Measurements from ENCODE around the gene SPATA25.

The SPATA25 gene

GRCh38 chr20:45841407-45842129, 45.9 kb downstream of the SPATA25 start:
- Histone ChIP-seq H4K8ac (ENCODE audit: low read depth, low read length) (no peak overlapping the region), H3K4me3 (ENCODE audit: low read length) (no peak overlapping the region), H3K56ac (ENCODE audit: low read length) (no peak overlapping the region), H3K4me1 (ENCODE audit: control insufficient read depth, low read depth, low read length) (no peaks in the 10 kb centered on the region), H2BK5ac (ENCODE audit: low read length) (no peak overlapping the region), H3K9ac (ENCODE audit: low read length) (no peak overlapping the region), H3K36me3 (ENCODE audit: control insufficient read depth, insufficient read depth, low read length) (peaks cover 2% of the 10 kb centered on the region), H3K27me3 (ENCODE audit: insufficient read depth, low read length, poor library complexity) (no peaks in the 10 kb centered on the region), H3K79me1 (ENCODE audit: low read length) (no peaks in the 10 kb centered on the region), H3K23ac (ENCODE audit: low read length) (no peak overlapping the region), H3K4me2 (ENCODE audit: low read length) (no peak overlapping the region), H3K27ac (ENCODE audit: low read depth, low read length) (no peak overlapping the region), H2AK5ac (ENCODE audit: low read length) (no peak overlapping the region), H2BK15ac (replicated peaks; ENCODE audit: low read depth) (no peak overlapping the region), H3K79me2 (ENCODE audit: control insufficient read depth, insufficient read depth, low read length) (no peaks in the 10 kb centered on the region), H2BK120ac (ENCODE audit: low read depth, low read length) (no peak overlapping the region), H3K4ac (ENCODE audit: low read depth, low read length) (no peak overlapping the region), H3K18ac (ENCODE audit: low read length) (no peak overlapping the region), H4K5ac (ENCODE audit: low read length) (no peak overlapping the region)
- no peak for DNase-seq
- WGBS (ENCODE audit: extremely low coverage, insufficient coverage, low lambda C conversion rate): no CpG with 5 or more reads among the region's 10 CpGs

GRCh38 chr20:45840700-45841198, 46.7 kb downstream of the SPATA25 start:
- no peak overlapping the region for H4K5ac ChIP-seq (ENCODE audit: low read length)
- no peak overlapping the region for H2AK5ac ChIP-seq (ENCODE audit: low read length)
- no peak overlapping the region for H3K23ac ChIP-seq (ENCODE audit: low read length)
- H3K4me3 ChIP-seq (ENCODE audit: low read length): no peak overlapping the region
- no peak overlapping the region for H2BK15ac ChIP-seq (replicated peaks; ENCODE audit: low read depth)
- no CpG with 5 or more reads among the region's 25 CpGs for WGBS (ENCODE audit: extremely low coverage, insufficient coverage, low lambda C conversion rate)
- no peaks in the 10 kb centered on the region for H3K27me3 ChIP-seq (ENCODE audit: insufficient read depth, low read length, poor library complexity)
- no peak overlapping the region for H3K18ac ChIP-seq (ENCODE audit: low read length)
- no peak overlapping the region for H3K9ac ChIP-seq (ENCODE audit: low read length)
- no peak overlapping the region for H4K8ac ChIP-seq (ENCODE audit: low read depth, low read length)
- H3K4me2 ChIP-seq (ENCODE audit: low read length): no peak overlapping the region
- H3K36me3 ChIP-seq (ENCODE audit: control insufficient read depth, insufficient read depth, low read length): peaks cover 2% of the 10 kb centered on the region
- H3K79me2 ChIP-seq (ENCODE audit: control insufficient read depth, insufficient read depth, low read length): no peaks in the 10 kb centered on the region
- H3K79me1 ChIP-seq (ENCODE audit: low read length): no peaks in the 10 kb centered on the region
- no peak overlapping the region for H2BK120ac ChIP-seq (ENCODE audit: low read depth, low read length)
- H2BK5ac ChIP-seq (ENCODE audit: low read length): no peak overlapping the region
- no peak overlapping the region for H3K56ac ChIP-seq (ENCODE audit: low read length)
- DNase-seq: no peak
- no peak overlapping the region for H3K4ac ChIP-seq (ENCODE audit: low read depth, low read length)
- no peaks in the 10 kb centered on the region for H3K4me1 ChIP-seq (ENCODE audit: control insufficient read depth, low read depth, low read length)
- no peak overlapping the region for H3K27ac ChIP-seq (ENCODE audit: low read depth, low read length)

- Histone ChIP-seq H3K79me2 (ENCODE audit: control insufficient read depth, insufficient read depth, low read length) (no peaks in the 10 kb centered on the region), H3K36me3 (ENCODE audit: control insufficient read depth, insufficient read depth, low read length) (peaks cover 2% of the 10 kb centered on the region), H2BK15ac (replicated peaks; ENCODE audit: low read depth) (no peak overlapping the region), H2AK5ac (ENCODE audit: low read length) (no peak overlapping the region), H2BK5ac (ENCODE audit: low read length) (no peak overlapping the region), H4K5ac (ENCODE audit: low read length) (no peak overlapping the region), H3K4me3 (ENCODE audit: low read length) (no peak overlapping the region), H3K18ac (ENCODE audit: low read length) (no peak overlapping the region), H3K56ac (ENCODE audit: low read length) (no peak overlapping the region), H3K27ac (ENCODE audit: low read depth, low read length) (no peak overlapping the region), H3K23ac (ENCODE audit: low read length) (no peak overlapping the region), H3K27me3 (ENCODE audit: insufficient read depth, low read length, poor library complexity) (no peaks in the 10 kb centered on the region), H3K4ac (ENCODE audit: low read depth, low read length) (no peak overlapping the region), H3K4me2 (ENCODE audit: low read length) (no peak overlapping the region), H3K9ac (ENCODE audit: low read length) (no peak overlapping the region), H2BK120ac (ENCODE audit: low read depth, low read length) (no peak overlapping the region), H3K79me1 (ENCODE audit: low read length) (no peaks in the 10 kb centered on the region), H3K4me1 (ENCODE audit: control insufficient read depth, low read depth, low read length) (no peaks in the 10 kb centered on the region), H4K8ac (ENCODE audit: low read depth, low read length) (no peak overlapping the region)
- WGBS (ENCODE audit: extremely low coverage, insufficient coverage, low lambda C conversion rate): no CpG with 5 or more reads among the region's 1 CpG
- no peak for DNase-seq
Measured at GRCh38 chr20:45836841-45837240, 50.6 kb downstream of the SPATA25 start.

All from mesendoderm (in vitro differentiated cells).